IMR-90 (cell line): Measurements from ENCODE around the gene GIMD1. TPM values are rescaled to one million over a fixed set of nuclear protein-coding genes. Genes with fewer than 3 reads are reported as not detected.

Experiments
- ATAC-seq: fragments of 200-7000 bp; cut with Tn5 transposase; 2 replicates; pipeline ENCODE4 v1.9.1; 2020; ENCODE audit warnings: low read depth, mild to moderate bottlenecking, moderate library complexity
- BruUV-seq: library from RNA; stranded (reverse); fragments of 400-500 nt; replicated peaks from 2 replicates; lab custom pipeline; 2021; lab: Mats Ljungman, UMichigan
- CTCF ChIA-PET: fragments of 300-600 bp; formaldehyde crosslinking; extraction: SDS; loops from one replicate; lab custom pipeline; 2021; ENCODE audit warnings: antibody characterized with exemption; lab: Yijun Ruan, JAX
- POLR2A ChIA-PET: fragments of 300-600 bp; sonication (Branson Sonifier 250); formaldehyde crosslinking; loops from one replicate; lab custom pipeline; 2022; ENCODE audit warnings: antibody characterized with exemption; ENCODE audit not compliant: unreplicated experiment; lab: Charles Lee
- DNase-seq: peaks from one replicate; pipeline ENCODE4 v3.0.0; 2013
- H2AFZ ChIP-seq: replicated peaks from 2 replicates; pipeline ENCODE3; 2013; ENCODE audit warnings: low read length, mild to moderate bottlenecking; ENCODE audit not compliant: poor library complexity
- H2AK5ac ChIP-seq: 2 replicates; pipeline ENCODE4 v1.6.1; 2013; ENCODE audit warnings: low read depth, low read length, inconsistent platforms
- H2AK9ac ChIP-seq: replicated peaks from 2 replicates; pipeline ENCODE3; 2013; ENCODE audit warnings: mild to moderate bottlenecking, low read depth, low read length, moderate library complexity; ENCODE audit not compliant: poor library complexity
- H2BK120ac ChIP-seq: 2 replicates; pipeline ENCODE4 v1.6.1; 2013; ENCODE audit warnings: low read depth, low read length, inconsistent platforms
- H2BK15ac ChIP-seq: 3 replicates; pipeline ENCODE4 v1.6.1; 2013; ENCODE audit warnings: low read depth, low read length, inconsistent platforms
- H2BK20ac ChIP-seq: 2 replicates; pipeline ENCODE4 v1.6.1; 2013; ENCODE audit warnings: low read depth, mild to moderate bottlenecking, inconsistent platforms, low read length, moderate library complexity
- H2BK5ac ChIP-seq: 2 replicates; pipeline ENCODE4 v1.6.1; 2013; ENCODE audit warnings: mild to moderate bottlenecking, low read depth, low read length, inconsistent platforms; ENCODE audit not compliant: poor library complexity, severe bottlenecking
- H3K14ac ChIP-seq: replicated peaks from 2 replicates; pipeline ENCODE4 v1.6.1; 2013; ENCODE audit warnings: low read depth, low read length, inconsistent platforms
- H3K18ac ChIP-seq: 2 replicates; pipeline ENCODE4 v1.6.1; 2013; ENCODE audit warnings: low read depth, low read length, control low read depth
- H3K23ac ChIP-seq: 2 replicates; pipeline ENCODE4 v1.6.1; 2013; ENCODE audit warnings: low read depth, low read length, inconsistent platforms
- H3K27ac ChIP-seq: 2 replicates; pipeline ENCODE4 v1.5.1; 2013; ENCODE audit warnings: mild to moderate bottlenecking, control low read depth, low read length; ENCODE audit not compliant: insufficient read depth
- H3K27me3 ChIP-seq: 2 replicates; pipeline ENCODE4 v1.6.1; 2013; ENCODE audit warnings: low read length; ENCODE audit not compliant: control insufficient read depth, insufficient read depth
- H3K36me3 ChIP-seq: 2 replicates; pipeline ENCODE4 v1.6.1; 2013; ENCODE audit warnings: low read length, mixed read lengths; ENCODE audit not compliant: control insufficient read depth, insufficient read depth
- H3K4ac ChIP-seq: 2 replicates; pipeline ENCODE4 v1.6.1; 2013; ENCODE audit warnings: low read depth, low read length, inconsistent platforms
- H3K4me1 ChIP-seq: 2 replicates; pipeline ENCODE4 v1.6.1; 2013; ENCODE audit warnings: low read length, mixed read lengths; ENCODE audit not compliant: control insufficient read depth, insufficient read depth
- H3K4me2 ChIP-seq: 2 replicates; pipeline ENCODE4 v1.6.1; 2013; ENCODE audit warnings: low read depth, mild to moderate bottlenecking, control low read depth, low read length, moderate library complexity
- H3K4me3 ChIP-seq: 2 replicates; pipeline ENCODE4 v1.5.1; 2013; ENCODE audit warnings: low read depth, mild to moderate bottlenecking, control low read depth, low read length, moderate library complexity; ENCODE audit not compliant: insufficient read depth
- H3K56ac ChIP-seq: 2 replicates; pipeline ENCODE4 v1.6.1; 2013; ENCODE audit warnings: low read length, inconsistent platforms; ENCODE audit not compliant: insufficient read depth; ENCODE audit errors: extremely low read depth
- H3K79me1 ChIP-seq, 2 experiments: 2 replicates each; pipeline ENCODE4 v1.6.1; 2013; ENCODE audit warnings: low read length in 2 of 2, inconsistent platforms in 1 of 2, low read depth in 1 of 2
- H3K9ac ChIP-seq: 2 replicates; pipeline ENCODE4 v1.6.1; 2013; ENCODE audit warnings: low read depth, low read length, control low read depth
- H3K9me1 ChIP-seq: 2 replicates; pipeline ENCODE4 v1.6.1; 2013; ENCODE audit warnings: low read length, inconsistent platforms; ENCODE audit not compliant: insufficient read depth
- H3K9me3 ChIP-seq: 2 replicates; pipeline ENCODE4 v1.6.1; 2013; ENCODE audit warnings: low read length; ENCODE audit not compliant: control insufficient read depth, insufficient read depth
- H4K20me1 ChIP-seq: 2 replicates; pipeline ENCODE4 v1.6.1; 2013; ENCODE audit warnings: low read length, inconsistent platforms; ENCODE audit not compliant: insufficient read depth
- H4K5ac ChIP-seq: 2 replicates; pipeline ENCODE4 v1.6.1; 2013; ENCODE audit warnings: mild to moderate bottlenecking, low read depth, low read length, control low read depth
- H4K8ac ChIP-seq, 2 experiments: 2 replicates each; pipeline ENCODE4 v1.6.1; 2013; ENCODE audit warnings: low read depth in 2 of 2, low read length in 2 of 2, control low read depth in 1 of 2, inconsistent platforms in 1 of 2
- H4K91ac ChIP-seq: 2 replicates; pipeline ENCODE4 v1.6.1; 2013; ENCODE audit warnings: low read depth, low read length, inconsistent platforms; ENCODE audit not compliant: insufficient read depth
- BHLHE40 ChIP-seq: fragments of 150-350 bp; IDR thresholded peaks from 2 replicates; pipeline ENCODE4 v1.6.1; 2016; ENCODE audit warnings: mild to moderate bottlenecking, low read depth, low read length
- CEBPB ChIP-seq: IDR thresholded peaks from 2 replicates; pipeline ENCODE4 v1.6.1; 2012; ENCODE audit warnings: low read depth, low read length, improper control_type of control experiment
- CHD1 ChIP-seq: IDR thresholded peaks from 2 replicates; pipeline ENCODE4 v1.6.1; 2012; ENCODE audit warnings: low read depth, low read length, improper control_type of control experiment
- CTCF ChIP-seq: conservative IDR thresholded peaks from 2 replicates; pipeline ENCODE4 v1.5.1; 2012; ENCODE audit warnings: mild to moderate bottlenecking, low read depth, low read length, improper control_type of control experiment
- ELK1 ChIP-seq: fragments of 150-350 bp; IDR thresholded peaks from 2 replicates; pipeline ENCODE4 v1.6.1; 2016; ENCODE audit warnings: low read depth, mild to moderate bottlenecking, low read length, moderate library complexity, borderline replicate concordance
- FOS ChIP-seq: fragments of 150-350 bp; IDR thresholded peaks from 2 replicates; pipeline ENCODE4 v1.6.1; 2016; ENCODE audit warnings: low read depth, low read length
- MAFK ChIP-seq: IDR thresholded peaks from 2 replicates; pipeline ENCODE4 v1.6.1; 2012; ENCODE audit warnings: low read depth, low read length, improper control_type of control experiment
- MAZ ChIP-seq: IDR thresholded peaks from 2 replicates; pipeline ENCODE4 v1.6.1; 2012; ENCODE audit warnings: low read depth, mild to moderate bottlenecking, low read length, improper control_type of control experiment, moderate library complexity, borderline replicate concordance
- MXI1 ChIP-seq: IDR thresholded peaks from 2 replicates; pipeline ENCODE4 v1.6.1; 2012; ENCODE audit warnings: low read depth, mild to moderate bottlenecking, low read length, moderate library complexity, borderline replicate concordance
- NFE2L2 ChIP-seq: fragments of 150-350 bp; IDR thresholded peaks from 2 replicates; pipeline ENCODE4 v1.6.1; 2016; ENCODE audit warnings: low read depth, mild to moderate bottlenecking, low read length
- POLR2A ChIP-seq: IDR thresholded peaks from 2 replicates; pipeline ENCODE4 v1.6.1; 2012; ENCODE audit warnings: mild to moderate bottlenecking, low read depth, low read length
- RAD21 ChIP-seq: IDR thresholded peaks from 2 replicates; pipeline ENCODE4 v1.6.1; 2012; ENCODE audit warnings: low read length, improper control_type of control experiment
- RFX5 ChIP-seq: IDR thresholded peaks from 2 replicates; pipeline ENCODE4 v1.8.0; 2012; ENCODE audit warnings: low read depth, mild to moderate bottlenecking, low read length, moderate library complexity
- SMC3 ChIP-seq: fragments of 150-350 bp; IDR thresholded peaks from 2 replicates; pipeline ENCODE4 v1.6.1; 2016; ENCODE audit warnings: low read depth, mild to moderate bottlenecking, antibody characterized with exemption, low read length, moderate library complexity
- USF2 ChIP-seq: fragments of 150-350 bp; IDR thresholded peaks from 2 replicates; pipeline ENCODE4 v1.6.1; 2017; ENCODE audit warnings: mild to moderate bottlenecking, antibody characterized with exemption, low read length, low read depth
- WGBS, 2 experiments: methylation state at CpG; one replicate each; pipeline versions ENCODE4 v1.1.5 to v1.1.7; 2013; ENCODE audit warnings: missing lambda C conversion rate in 2 of 2; ENCODE audit not compliant: insufficient read length in 1 of 2; ENCODE audit errors: extremely low coverage in 2 of 2; 5-methylcytosine and 5-hydroxymethylcytosine counted together
- dilution Hi-C: fragments of 300-500 bp; cut with HindIII; formaldehyde crosslinking; loops from one replicate; pipeline ENCODE4 v1.14.3; 2018; ENCODE audit warnings: low sequenced_read_pairs; ENCODE audit not compliant: unreplicated experiment
- in situ Hi-C: fragments of 300-500 bp; cut with MboI; formaldehyde crosslinking; loops from 3 replicates; pipeline ENCODE4 v1.14.3; 2019; ENCODE audit warnings: low sequenced_read_pairs, inconsistent platforms, mixed read lengths
- intact Hi-C: fragments of 100-400 bp; cut with micrococcal nuclease; formaldehyde crosslinking; loops from 2 replicates; pipeline ENCODE4 v1.10.0; 2022
- polyA plus RNA-seq, 3 experiments: library from polyadenylated mRNA; depleted of rRNA; stranded (reverse); fragments of >200 nt; gene quantifications; 2 replicates each; pipeline ENCODE4 v1.2.3, GENCODE V29; 2012; ENCODE audit warnings: low replicate concordance in 1 of 3
- total RNA-seq: library from RNA; depleted of rRNA; stranded (reverse); fragments of >200 nt; gene quantifications from 2 replicates; pipeline ENCODE4 v1.2.3, GENCODE V29; 2012

GIMD1 gene
- total and polyA plus RNA-seq, 2 of the 4 experiments (the other 2 are of a cell fraction): 0.07 TPM; not detected in 1

GRCh38 chr4:106334741-106335470 lies 33.7 kb downstream of the GIMD1 start:
- H2BK120ac ChIP-seq: no peak overlapping the region
- ATAC-seq: no peak
- ChIA-PET POLR2A (no interaction called here), CTCF (no interaction called here)
- H2BK5ac ChIP-seq: no peak overlapping the region
- H3K27me3 ChIP-seq: no peaks in the 10 kb centered on the region
- no peak overlapping the region for H3K4me3 ChIP-seq
- H3K4me1 ChIP-seq: no peaks in the 10 kb centered on the region
- no peak overlapping the region for H3K9ac ChIP-seq
- H3K27ac ChIP-seq: no peak overlapping the region
- no peak overlapping the region for H3K56ac ChIP-seq
- DNase-seq: no peak
- H2BK20ac ChIP-seq: no peak overlapping the region
- dilution Hi-C loops: no loop called here
- peaks cover 22% of the 10 kb centered on the region for H3K36me3 ChIP-seq
- H4K20me1 ChIP-seq: no peaks in the 10 kb centered on the region
- H3K23ac ChIP-seq: no peak overlapping the region
- no peak overlapping the region for H4K91ac ChIP-seq
- H2AFZ ChIP-seq: no peak overlapping the region
- H3K9me3 ChIP-seq: no peaks in the 10 kb centered on the region; the same call in 1 of the 2 replicates
- H2AK5ac ChIP-seq: no peak overlapping the region
- no peak overlapping the region for H3K4me2 ChIP-seq
- no peak overlapping the region for H2AK9ac ChIP-seq
- H3K18ac ChIP-seq: no peak overlapping the region
- H3K9me1 ChIP-seq: no peaks in the 10 kb centered on the region
- no peak overlapping the region for H4K5ac ChIP-seq
- H4K8ac ChIP-seq: no peak overlapping the region
- H3K4ac ChIP-seq: no peak overlapping the region
- BruUV-seq: no TSS peak
- peaks cover 0 to 7% of the 10 kb centered on the region in 2 experiments; a peak in 2 of 4 replicates for H3K79me1 ChIP-seq
- WGBS, 2 experiments: 83% methylated on average over 1 of the region's 1 CpG; no CpG with 5 or more reads in 1 of the 2 experiments
- TF ChIP-seq SMC3 (no peak), ELK1 (no peak), RAD21 (no peak), POLR2A (no peak), BHLHE40 (no peak), CEBPB (no peak), USF2 (no peak), MAFK (no peak), NFE2L2 (no peak), MAZ (no peak), FOS (no peak), CHD1 (no peak), CTCF (no peak), RFX5 (no peak), MXI1 (no peak)
- no peak overlapping the region for H2BK15ac ChIP-seq
- H3K14ac ChIP-seq: no peak overlapping the region
- intact Hi-C loops: no loop called here
- in situ Hi-C loops: no loop called here
